C4-2B (cell line): Measurements from ENCODE around the gene MACROD1.
"Not testable (repeated sequence)": the region's sequence is repeated elsewhere in the genome, so short reads cannot be mapped to it uniquely, and the experiment has no call there.

Experiments
- H3K27ac ChIP-seq: fragments of 450-650 bp; 2 replicates; pipeline ENCODE4 v1.5.1; 2017
- ZFX ChIP-seq: fragments of 450-650 bp; IDR thresholded peaks from 2 replicates; pipeline ENCODE4 v1.6.1; 2017
- TF ChIP-seq, protein P1 (sequence below): fragments of 450-650 bp; conservative IDR thresholded peaks from 2 replicates; pipeline ENCODE4 v1.5.1; 2017; ENCODE audit warnings: mild to moderate bottlenecking

Gene MACROD1

DNA sequence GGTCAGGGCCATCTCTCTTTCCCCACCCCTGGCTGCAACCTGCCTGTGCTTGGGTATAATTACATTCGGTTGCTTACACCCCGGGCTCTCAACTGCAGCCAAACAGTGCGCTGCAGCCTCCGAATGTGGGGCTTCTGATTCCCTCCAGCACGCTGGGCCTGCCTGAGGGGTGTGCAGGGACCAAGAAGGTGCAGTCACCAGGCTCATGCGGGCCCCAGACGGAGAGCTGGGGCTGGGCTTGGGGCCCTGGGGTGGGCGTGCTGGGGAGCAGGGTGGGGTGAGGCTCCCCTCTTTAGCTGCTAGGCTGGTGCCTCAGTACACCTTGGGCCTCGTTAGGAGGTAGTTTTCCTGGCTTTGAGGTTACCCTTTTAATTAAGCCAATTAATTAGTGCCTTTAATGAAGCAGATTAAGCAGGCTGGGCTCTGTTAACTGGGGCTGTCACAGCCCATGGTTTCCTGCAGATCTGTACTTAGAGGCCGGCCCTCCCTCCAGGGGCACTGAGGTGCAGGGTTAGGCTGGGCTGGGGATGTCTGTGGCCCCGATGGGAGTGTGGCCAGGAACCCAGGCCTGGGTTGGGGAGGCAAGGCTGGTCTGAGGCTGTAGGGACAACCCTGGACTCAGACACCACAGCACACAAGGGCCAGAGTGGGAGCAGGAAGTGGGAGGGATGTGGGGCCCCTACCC lies 112.8 kb downstream of the MACROD1 start:
- TF ChIP-seq, protein P1, sequence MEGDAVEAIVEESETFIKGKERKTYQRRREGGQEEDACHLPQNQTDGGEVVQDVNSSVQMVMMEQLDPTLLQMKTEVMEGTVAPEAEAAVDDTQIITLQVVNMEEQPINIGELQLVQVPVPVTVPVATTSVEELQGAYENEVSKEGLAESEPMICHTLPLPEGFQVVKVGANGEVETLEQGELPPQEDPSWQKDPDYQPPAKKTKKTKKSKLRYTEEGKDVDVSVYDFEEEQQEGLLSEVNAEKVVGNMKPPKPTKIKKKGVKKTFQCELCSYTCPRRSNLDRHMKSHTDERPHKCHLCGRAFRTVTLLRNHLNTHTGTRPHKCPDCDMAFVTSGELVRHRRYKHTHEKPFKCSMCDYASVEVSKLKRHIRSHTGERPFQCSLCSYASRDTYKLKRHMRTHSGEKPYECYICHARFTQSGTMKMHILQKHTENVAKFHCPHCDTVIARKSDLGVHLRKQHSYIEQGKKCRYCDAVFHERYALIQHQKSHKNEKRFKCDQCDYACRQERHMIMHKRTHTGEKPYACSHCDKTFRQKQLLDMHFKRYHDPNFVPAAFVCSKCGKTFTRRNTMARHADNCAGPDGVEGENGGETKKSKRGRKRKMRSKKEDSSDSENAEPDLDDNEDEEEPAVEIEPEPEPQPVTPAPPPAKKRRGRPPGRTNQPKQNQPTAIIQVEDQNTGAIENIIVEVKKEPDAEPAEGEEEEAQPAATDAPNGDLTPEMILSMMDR = no peak
- TF ChIP-seq ZFX = no peak
- H3K27ac ChIP-seq = no peak overlapping the region

DNA sequence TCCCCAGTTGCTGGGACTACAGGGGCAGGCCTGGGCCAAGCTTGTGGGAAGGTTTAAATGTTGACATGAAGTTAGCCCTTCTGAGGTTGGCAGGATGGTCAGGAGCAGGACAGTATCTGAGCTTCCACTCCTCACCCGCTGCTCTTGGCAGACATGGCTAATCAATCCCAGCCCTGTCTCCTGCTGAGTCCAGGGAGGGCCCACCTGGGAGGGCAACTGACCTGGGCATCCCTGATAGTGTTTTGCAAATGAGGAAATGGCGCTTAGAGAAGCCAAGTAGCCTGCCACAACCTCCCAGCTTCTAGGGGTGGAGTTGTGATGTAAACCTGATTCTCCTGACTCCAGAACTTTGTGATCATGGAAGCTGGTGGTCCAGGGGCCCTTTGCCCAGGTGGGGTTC lies 113.5 kb downstream of the MACROD1 start:
- H3K27ac ChIP-seq = no peak overlapping the region
- TF ChIP-seq, protein P1 = no peak
- no peak for TF ChIP-seq ZFX

DNA sequence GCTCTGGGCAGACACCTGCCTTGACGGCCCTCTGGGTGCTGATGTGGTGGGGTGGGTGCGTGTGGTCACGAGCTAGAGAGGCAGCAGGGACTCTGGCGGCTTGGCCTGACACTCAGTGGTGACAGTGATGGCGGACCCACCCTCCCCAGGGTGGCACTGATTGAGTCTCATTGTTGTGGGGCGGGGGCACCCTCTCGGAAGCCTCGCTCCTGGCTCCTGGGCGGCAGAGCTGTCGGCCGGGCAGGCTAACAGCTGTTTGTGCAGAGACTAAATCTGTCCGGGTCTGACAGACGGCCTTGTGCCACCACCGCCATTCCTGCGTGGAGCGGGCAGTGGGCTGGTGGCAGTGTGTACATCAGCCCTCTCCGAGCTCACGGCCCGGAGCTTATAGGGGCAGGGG lies 114.6 kb downstream of the MACROD1 start:
- H3K27ac ChIP-seq = no peak overlapping the region
- TF ChIP-seq, protein P1 = no peak
- no peak for TF ChIP-seq ZFX

DNA sequence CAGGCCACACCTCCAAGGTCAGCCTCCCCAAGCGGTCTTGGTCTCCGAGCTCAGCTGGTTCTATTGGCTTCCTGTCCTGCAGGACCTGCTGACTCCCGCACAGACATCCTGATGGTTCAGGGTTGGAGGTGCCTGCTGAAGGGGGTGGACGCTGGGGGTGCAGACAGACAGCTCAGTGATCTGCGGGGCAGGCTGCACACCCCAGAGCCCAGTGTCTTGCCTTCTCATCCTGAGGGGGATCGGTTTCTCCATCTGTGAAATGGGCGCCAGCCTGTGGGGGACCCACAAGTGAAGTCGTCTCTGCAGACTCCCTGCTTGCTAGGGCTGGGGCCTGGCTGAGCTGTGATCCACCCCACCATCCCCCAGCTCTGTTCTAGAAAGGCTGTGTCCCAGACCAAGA lies 116.4 kb downstream of the MACROD1 start:
- TF ChIP-seq ZFX = no peak
- TF ChIP-seq, protein P1 = no peak
- no peak overlapping the region for H3K27ac ChIP-seq

DNA sequence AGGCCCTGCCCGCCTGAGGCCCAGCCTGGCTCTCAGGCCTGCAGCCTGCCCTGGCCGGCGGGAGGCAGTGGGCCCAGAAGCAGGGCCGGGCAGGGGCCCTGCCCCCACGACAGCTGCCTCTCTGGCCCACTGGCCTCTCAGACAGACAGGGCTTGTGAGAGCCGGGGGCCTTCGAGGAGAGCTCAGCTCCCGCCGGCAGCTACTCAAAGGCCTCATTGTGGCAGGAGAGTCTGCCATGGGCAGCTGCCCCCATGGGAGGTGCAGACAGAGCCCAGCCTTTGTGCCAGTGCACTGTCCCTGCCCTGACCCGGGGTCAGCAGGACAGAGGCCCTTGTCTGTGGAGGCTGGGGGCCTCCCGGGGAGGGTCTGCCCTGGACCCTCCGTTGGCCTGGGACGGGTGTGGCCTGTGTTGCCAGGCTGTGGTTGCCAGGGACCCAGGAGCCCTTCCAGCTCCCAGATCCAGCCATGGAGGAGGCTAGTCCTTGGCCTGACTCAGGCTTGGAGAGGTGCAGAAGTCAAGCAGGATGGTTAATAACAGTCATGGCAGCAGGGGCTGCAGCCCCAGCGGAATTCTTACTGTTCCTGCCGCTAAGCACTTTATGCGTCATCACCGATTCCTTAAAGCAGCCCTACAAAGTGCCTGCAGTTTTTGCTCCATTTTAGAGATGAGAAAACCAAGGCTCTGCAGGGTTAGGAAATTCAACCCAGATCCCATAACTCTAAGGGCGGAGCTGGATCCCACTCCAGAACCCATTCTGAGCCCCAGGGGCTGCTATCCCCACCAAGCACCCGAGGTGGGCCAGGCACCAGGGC lies 117.7 kb downstream of the MACROD1 start:
- no peak overlapping the region for H3K27ac ChIP-seq
- TF ChIP-seq, protein P1 = no peak
- TF ChIP-seq ZFX = no peak

DNA sequence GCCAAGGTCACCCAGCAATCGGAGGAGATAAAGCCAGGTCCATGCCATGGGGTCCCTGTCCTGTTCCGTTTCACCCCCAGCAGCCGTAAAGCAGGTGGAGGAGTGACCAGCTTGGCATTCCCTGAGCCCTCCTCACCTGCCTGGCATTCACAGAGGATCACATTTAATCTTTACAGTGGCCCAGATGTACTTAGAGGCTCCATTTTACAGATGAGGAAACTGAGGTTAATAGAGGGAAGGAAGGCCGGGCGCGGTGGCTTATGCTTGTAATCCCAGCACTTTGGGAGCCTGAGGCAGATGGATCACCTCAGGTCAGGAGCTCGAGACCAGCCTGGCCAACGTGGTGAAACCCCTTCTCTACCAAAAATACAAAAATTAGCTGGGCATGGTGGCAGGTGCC lies 118.5 kb downstream of the MACROD1 start:
- H3K27ac ChIP-seq = not testable (repeated sequence)

DNA sequence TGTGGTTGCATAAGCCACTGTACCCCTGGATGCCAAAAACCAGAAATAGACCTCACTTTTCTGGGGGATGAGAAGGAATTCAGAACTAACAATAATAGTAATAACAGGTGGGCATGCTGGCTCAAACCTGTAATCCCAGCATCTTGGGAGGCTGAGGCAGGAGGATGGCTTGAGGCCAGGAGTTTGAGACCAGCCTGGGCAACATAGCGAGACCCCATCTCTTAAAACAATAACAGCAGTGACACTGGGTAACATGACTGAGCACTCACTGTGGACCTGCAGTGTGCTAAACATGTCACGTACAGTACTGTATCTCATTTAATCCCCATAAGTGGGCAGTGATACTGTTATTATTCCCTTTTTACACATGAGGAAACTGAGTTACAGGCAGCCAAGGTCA lies 120.2 kb downstream of the MACROD1 start:
- TF ChIP-seq ZFX = no peak
- TF ChIP-seq, protein P1 = no peak
- H3K27ac ChIP-seq = no peak overlapping the region
